Midbrain (tissue), 1 donor: Measurements from ENCODE around the gene NRF1.
"Not testable (repeated sequence)": the region's sequence is repeated elsewhere in the genome, so short reads cannot be mapped to it uniquely, and the experiment has no call there.

Experiments used
- DNase-seq: peaks from one replicate; lab custom pipeline; 2025; lab: John Stamatoyannopoulos, UW

Gene NRF1

GRCh38 chr7:129782818-129783583, 171.5 kb downstream of the NRF1 start:
- DNase-seq, result no peak

GRCh38 chr7:129783584-129783919, 172.0 kb downstream of the NRF1 start:
- DNase-seq, result no peak

GRCh38 chr7:129784437-129784782, 172.9 kb downstream of the NRF1 start:
- no peak for DNase-seq

- no peak for DNase-seq
Observed at GRCh38 chr7:129784783-129785684, 173.5 kb downstream of the NRF1 start.

GRCh38 chr7:129785685-129786514, 174.4 kb downstream of the NRF1 start:
- no peak for DNase-seq

- no peak for DNase-seq
Observed at GRCh38 chr7:129786825-129787563, 175.5 kb downstream of the NRF1 start.

GRCh38 chr7:129789000-129789399, 177.5 kb downstream of the NRF1 start:
- DNase-seq, result no peak

GRCh38 chr7:129789652-129790051, 178.1 kb downstream of the NRF1 start:
- DNase-seq, result no peak

- DNase-seq, result no peak
Observed at GRCh38 chr7:129790136-129790535, 178.6 kb downstream of the NRF1 start.

- DNase-seq, result no peak
Observed at GRCh38 chr7:129792721-129793120, 181.2 kb downstream of the NRF1 start.

- DNase-seq, result no peak
Observed at GRCh38 chr7:129793506-129794310, 182.2 kb downstream of the NRF1 start.

- DNase-seq, result not testable (repeated sequence)
Observed at GRCh38 chr7:129794461-129794860, 182.9 kb downstream of the NRF1 start.

GRCh38 chr7:129796186-129796775, 184.8 kb downstream of the NRF1 start:
- no peak for DNase-seq

GRCh38 chr7:129797214-129797789, 185.8 kb downstream of the NRF1 start:
- DNase-seq, result no peak

GRCh38 chr7:129798616-129799349, 187.3 kb downstream of the NRF1 start:
- no peak for DNase-seq

GRCh38 chr7:129799350-129799955, 187.9 kb downstream of the NRF1 start:
- no peak for DNase-seq

GRCh38 chr7:129800901-129801300, 189.4 kb downstream of the NRF1 start:
- no peak for DNase-seq

- no peak for DNase-seq
Observed at GRCh38 chr7:129801882-129802281, 190.4 kb downstream of the NRF1 start.

- DNase-seq, result no peak
Observed at GRCh38 chr7:129803546-129804081, 192.1 kb downstream of the NRF1 start.
